ENCODE measurements around the gene ZFYVE21.

- TF ChIP-seq CTCF (IDR thresholded peaks at IDR 0.05) (no peak), EP300 (IDR thresholded peaks at IDR 0.05) (no peak)
Observed at GRCh38 chr14:103762541-103762940, 46.9 kb downstream of the ZFYVE21 start.

Measured in ovary (tissue), 3 donors.